Neural cell (in vitro differentiated cells): ENCODE measurements around the gene TFAM.

Experiments
- CTCF ChIP-seq: fragments of 450-650 bp; IDR thresholded peaks from 2 replicates; pipeline ENCODE4 v1.5.1; 2014; ENCODE audit warnings: antibody characterized with exemption, mild to moderate bottlenecking, moderate library complexity; ENCODE audit not compliant: poor library complexity, severe bottlenecking
- MXI1 ChIP-seq: fragments of 450-650 bp; conservative IDR thresholded peaks from 2 replicates; pipeline ENCODE4 v1.6.1; 2014; ENCODE audit warnings: antibody characterized with exemption, mild to moderate bottlenecking; ENCODE audit not compliant: poor library complexity, severe bottlenecking
- RAD21 ChIP-seq: fragments of 450-650 bp; conservative IDR thresholded peaks from 2 replicates; pipeline ENCODE4 v1.6.1; 2014; ENCODE audit warnings: antibody characterized with exemption, mild to moderate bottlenecking, moderate library complexity
- REST ChIP-seq: IDR thresholded peaks from 2 replicates; pipeline ENCODE4 v1.6.1; 2012; ENCODE audit warnings: borderline replicate concordance
- SMC3 ChIP-seq: fragments of 450-650 bp; conservative IDR thresholded peaks from 2 replicates; pipeline ENCODE4 v1.6.1; 2014; ENCODE audit warnings: antibody characterized with exemption, mild to moderate bottlenecking, moderate library complexity; ENCODE audit not compliant: poor library complexity
- TAF1 ChIP-seq: IDR thresholded peaks from 2 replicates; pipeline ENCODE4 v1.6.1; 2012; ENCODE audit warnings: low read depth

GRCh38 chr10:58404001-58404400 is 18.8 kb downstream of the TFAM start:
- TF ChIP-seq RAD21 (no peak), CTCF (no peak), MXI1 (no peak), TAF1 (no peak), SMC3 (no peak), REST (no peak)
